Upper lobe of left lung (tissue), 4 donors: ENCODE measurements around the gene STEAP1B.

ENCODE experiments used
- EP300 ChIP-seq, 4 donors: sonication (generic); formaldehyde crosslinking; IDR thresholded peaks; one replicate each; pipeline ENCODE4 v1.5.1; 2017; ENCODE audit warnings: antibody characterized with exemption in 4 of 4, control low read depth in 2 of 4
- POLR2A ChIP-seq, 4 donors: fragments of 450-650 bp; IDR thresholded peaks; one replicate each; pipeline ENCODE4 v1.5.1; 2016 to 2017; ENCODE audit warnings: antibody characterized with exemption in 4 of 4, mild to moderate bottlenecking in 2 of 4
- POLR2AphosphoS5 ChIP-seq, 2 donors: sonication (generic); formaldehyde crosslinking; IDR thresholded peaks; one replicate each; pipeline ENCODE4 v1.5.1; 2017; ENCODE audit warnings: antibody characterized with exemption in 2 of 2
- TF ChIP-seq, protein P1 (sequence below), 6 experiments: fragments of 450-650 bp in 4 of 6; fragments of 200-600 bp in 2 of 6; sonication (generic) in 2 of 6; IDR thresholded peaks; one replicate each; pipeline ENCODE4 v1.5.1; 2016 to 2019; ENCODE audit warnings: antibody characterized with exemption in 6 of 6

DNA sequence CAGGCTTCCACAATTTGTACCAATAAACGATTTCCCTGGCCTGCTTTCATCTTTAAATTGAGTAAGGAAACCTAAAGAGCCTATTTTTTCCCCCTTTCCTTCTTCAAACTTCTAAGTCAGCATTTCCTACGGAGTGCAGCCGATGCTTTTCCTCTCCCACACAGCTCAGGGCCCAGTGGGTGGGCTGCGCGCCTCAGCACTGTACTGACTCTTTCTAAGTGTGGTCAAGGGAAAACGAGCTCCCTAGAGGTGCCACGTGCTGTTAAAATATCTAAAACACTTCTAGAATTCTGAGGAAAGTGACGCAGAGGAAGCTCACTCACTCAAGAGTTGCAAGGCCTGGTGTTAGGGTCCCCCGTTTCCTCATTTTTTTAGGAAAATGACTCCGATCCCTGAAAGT, 29.0 kb downstream of the STEAP1B start:
- TF ChIP-seq, protein P1, sequence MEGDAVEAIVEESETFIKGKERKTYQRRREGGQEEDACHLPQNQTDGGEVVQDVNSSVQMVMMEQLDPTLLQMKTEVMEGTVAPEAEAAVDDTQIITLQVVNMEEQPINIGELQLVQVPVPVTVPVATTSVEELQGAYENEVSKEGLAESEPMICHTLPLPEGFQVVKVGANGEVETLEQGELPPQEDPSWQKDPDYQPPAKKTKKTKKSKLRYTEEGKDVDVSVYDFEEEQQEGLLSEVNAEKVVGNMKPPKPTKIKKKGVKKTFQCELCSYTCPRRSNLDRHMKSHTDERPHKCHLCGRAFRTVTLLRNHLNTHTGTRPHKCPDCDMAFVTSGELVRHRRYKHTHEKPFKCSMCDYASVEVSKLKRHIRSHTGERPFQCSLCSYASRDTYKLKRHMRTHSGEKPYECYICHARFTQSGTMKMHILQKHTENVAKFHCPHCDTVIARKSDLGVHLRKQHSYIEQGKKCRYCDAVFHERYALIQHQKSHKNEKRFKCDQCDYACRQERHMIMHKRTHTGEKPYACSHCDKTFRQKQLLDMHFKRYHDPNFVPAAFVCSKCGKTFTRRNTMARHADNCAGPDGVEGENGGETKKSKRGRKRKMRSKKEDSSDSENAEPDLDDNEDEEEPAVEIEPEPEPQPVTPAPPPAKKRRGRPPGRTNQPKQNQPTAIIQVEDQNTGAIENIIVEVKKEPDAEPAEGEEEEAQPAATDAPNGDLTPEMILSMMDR (IDR thresholded peaks at IDR 0.05): no peak
- TF ChIP-seq POLR2A (IDR thresholded peaks at IDR 0.05) (no peak), POLR2AphosphoS5 (IDR thresholded peaks at IDR 0.05) (no peak), EP300 (IDR thresholded peaks at IDR 0.05) (no peak)
